ENCODE data around the gene KCNQ1OT1. TPM values are rescaled to one million over a fixed set of nuclear protein-coding genes. Genes with fewer than 3 reads are reported as not detected.

The KCNQ1OT1 gene
- under 1 TPM; 0.26 to 0.35 TPM for total RNA-seq

DNA sequence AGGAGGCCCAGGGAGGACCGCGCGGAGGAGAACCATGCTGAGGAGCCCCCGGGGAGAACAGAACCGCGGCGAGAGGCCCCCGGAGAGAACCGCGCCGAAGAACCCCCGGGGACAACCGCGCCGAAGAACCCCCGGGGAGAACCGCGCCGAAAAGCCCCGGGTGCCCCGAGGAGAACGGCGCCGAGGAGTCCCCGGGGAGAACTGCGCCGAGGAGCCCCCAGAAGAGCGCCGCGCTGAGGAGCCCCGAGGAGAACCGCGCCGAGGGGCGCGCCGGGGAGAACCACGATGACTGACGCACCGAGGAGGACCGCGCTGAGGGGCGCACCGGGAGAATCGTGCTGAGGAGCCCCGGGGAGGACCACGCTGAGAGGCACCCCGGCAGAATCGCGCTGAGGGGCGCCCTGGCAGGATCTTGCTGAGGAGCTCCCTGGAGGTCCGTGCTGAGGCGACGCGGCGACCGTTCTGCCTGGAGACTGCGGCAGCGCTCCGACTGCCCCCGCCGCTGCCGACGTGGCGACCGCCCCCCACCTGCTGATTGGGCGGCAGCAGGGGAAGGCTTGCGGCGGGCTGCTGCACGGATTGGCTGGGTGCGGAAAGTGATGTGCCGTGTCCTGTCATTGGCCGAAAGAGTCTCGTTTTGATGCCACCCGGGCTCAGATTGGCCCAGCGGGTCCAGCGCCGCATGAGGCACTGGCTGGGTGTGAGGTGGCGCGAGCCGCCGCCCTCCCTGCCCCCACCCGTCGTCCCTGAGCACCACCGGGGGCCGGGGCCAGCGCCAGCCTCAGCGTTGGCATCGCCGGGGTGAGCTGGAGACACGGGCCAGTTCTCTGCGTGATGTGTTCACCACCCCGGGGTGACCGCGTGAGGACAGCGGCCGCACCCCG is at the start of gene KCNQ1OT1:
Gene KCNQ1OT1, minus strand, starts transcription at position 464 of the 884 bp plus-strand sequence.
- no peaks in the 10 kb centered on the region for H3K9me3 Mint-ChIP-seq
- DNase-seq (peak; percentile 87 to 89), ATAC-seq (replicated peaks in 1 of 2) (peak; percentile 95 to 96)
- H3K4me3 Mint-ChIP-seq: peak within 1 kb of the TSS; percentile 87 to 89
- H3K27me3 Mint-ChIP-seq (ENCODE audit: low read depth): no peaks in the 10 kb centered on the region
- peak within 1 kb of the TSS; percentile 77 for H3K27ac Mint-ChIP-seq
- peaks cover 2 to 8% of the 10 kb centered on the region in 2 donors for H3K36me3 Mint-ChIP-seq (ENCODE audit: insufficient read depth in 2 of 2)
- peaks cover 11% of the 10 kb centered on the region for H3K4me1 Mint-ChIP-seq (ENCODE audit: low read depth)

DNA sequence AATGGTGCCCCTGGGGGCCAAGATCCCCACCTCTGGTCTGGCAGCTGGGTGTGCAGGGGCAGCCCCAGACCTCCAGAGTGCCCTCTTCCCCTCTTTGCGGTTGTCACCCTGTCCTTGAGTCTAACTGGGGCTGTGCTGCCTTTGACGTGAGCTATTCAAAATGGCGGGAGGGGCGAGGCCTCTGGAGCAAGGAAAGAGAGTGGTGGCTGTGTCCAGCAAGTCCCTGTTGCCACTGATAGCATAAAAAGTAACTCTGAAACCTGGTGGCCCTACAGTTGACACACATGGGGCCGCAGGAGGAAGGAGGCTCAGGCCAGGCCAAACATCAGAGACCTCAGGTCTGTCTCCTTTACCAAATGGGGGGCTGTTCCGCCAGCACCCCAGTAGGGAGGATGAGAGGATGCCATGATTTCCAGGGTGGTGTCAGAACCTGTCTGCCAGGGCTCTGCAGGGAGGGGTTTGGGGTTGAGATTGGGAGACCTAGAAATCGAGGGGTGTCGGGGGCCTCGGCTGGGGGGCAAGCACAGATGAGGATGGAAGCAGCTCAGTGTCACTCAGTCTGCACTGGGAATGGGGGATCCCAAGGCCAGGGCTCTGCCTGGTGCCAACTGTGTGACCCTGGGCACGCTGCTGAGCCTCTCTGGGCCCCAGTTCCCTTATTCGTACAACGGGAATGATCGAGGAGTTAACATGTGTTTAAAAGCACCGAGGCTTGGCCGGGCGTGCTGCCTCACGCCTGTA is 49.2 kb upstream of the KCNQ1OT1 start:
- Mint-ChIP-seq H3K27me3 (ENCODE audit: low read depth) (no peaks in the 10 kb centered on the region), H3K9me3 (peaks cover 0 to 2% of the 10 kb centered on the region in 2 donors), H3K36me3 (ENCODE audit: insufficient read depth in 2 of 2) (peaks cover 0 to 2% of the 10 kb centered on the region in 2 donors), H3K27ac (no peak overlapping the region), H3K4me3 (no peak overlapping the region), H3K4me1 (ENCODE audit: low read depth) (no peaks in the 10 kb centered on the region)
- ATAC-seq (replicated peaks in 1 of 2) (no peak), DNase-seq (no peak)

DNA sequence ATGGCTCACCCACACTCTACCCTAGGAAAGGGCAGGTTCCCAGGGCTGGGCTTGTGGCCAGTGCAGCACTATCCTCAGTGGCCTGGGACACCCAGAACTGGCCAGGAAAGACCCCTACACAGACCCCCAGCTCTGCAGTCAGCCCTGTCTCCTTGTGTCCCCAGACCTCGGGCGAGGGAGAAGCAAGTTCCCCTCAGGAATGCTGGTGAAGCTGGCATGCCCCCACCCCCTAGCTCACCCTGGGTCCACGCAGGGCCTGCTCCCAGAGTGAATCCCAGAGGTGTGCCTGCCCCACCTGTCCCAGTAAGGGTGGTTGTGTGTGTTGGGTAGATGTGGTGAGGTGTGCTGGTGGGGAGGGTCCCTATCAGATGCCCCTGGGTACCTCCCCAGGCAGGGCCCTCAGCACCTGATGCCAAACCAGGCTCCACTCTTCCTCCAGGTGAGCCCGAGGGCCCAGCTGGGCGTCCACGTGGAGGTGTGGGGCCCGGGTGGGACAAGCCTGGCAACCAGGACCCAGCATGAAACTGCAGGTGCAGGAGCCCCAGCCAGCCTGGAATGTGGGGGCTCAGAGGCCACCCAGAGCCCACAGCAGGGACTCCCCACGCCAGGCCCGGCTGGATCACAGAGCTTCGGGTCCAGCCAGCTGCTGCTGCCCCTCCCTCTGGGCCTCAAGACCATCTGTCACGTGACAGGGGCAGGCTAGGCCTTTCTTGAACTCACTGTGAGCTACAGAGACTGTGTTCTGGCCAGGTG is 48.4 kb upstream of the KCNQ1OT1 start:
- no peaks in the 10 kb centered on the region for H3K4me1 Mint-ChIP-seq (ENCODE audit: low read depth)
- no peak overlapping the region for H3K4me3 Mint-ChIP-seq
- DNase-seq (no peak), ATAC-seq (replicated peaks in 1 of 2) (no peak)
- H3K27me3 Mint-ChIP-seq (ENCODE audit: low read depth): no peaks in the 10 kb centered on the region
- no peaks in the 10 kb centered on the region for H3K36me3 Mint-ChIP-seq (ENCODE audit: insufficient read depth in 2 of 2)
- H3K9me3 Mint-ChIP-seq: no peaks in the 10 kb centered on the region
- H3K27ac Mint-ChIP-seq: no peak overlapping the region

DNA sequence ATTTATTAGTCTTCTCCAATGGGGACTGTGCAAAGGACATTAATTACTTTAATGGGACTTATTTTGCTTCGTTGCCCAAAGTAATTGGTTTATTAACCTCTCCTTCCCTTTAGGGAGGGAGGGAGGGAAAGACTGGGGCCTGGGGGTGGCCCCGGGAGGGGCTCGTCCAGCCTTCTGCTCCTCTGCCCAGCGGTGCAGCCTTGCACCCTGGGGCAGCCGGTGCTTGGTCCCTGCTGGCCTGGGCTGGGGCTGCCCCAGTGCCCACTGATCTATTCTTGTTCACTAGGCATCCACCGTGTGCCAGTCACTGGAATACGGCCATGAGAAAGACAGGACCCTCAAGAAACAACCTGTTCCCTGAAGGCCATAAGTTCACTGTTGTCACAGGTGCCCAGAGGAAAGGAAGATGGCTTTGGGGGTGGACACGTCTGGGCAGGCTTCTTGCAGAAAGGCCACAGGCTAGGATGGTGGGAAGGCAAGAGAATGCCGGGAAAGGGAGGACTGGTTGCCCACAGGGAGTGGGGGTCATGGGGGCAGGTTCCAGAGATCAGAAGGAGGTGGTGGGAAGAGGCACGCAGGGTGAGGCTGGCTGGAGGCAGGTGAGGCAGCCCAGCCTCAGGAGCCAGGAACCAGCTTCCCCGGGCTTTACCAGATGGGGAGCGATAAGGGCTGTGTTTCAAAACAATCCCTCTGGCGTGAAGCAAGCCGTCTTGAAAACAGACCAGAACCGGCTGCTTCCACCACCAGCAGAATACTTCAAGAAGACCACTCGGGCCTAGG is 47.6 kb upstream of the KCNQ1OT1 start:
- H3K9me3 Mint-ChIP-seq: no peaks in the 10 kb centered on the region
- DNase-seq: no peak

DNA sequence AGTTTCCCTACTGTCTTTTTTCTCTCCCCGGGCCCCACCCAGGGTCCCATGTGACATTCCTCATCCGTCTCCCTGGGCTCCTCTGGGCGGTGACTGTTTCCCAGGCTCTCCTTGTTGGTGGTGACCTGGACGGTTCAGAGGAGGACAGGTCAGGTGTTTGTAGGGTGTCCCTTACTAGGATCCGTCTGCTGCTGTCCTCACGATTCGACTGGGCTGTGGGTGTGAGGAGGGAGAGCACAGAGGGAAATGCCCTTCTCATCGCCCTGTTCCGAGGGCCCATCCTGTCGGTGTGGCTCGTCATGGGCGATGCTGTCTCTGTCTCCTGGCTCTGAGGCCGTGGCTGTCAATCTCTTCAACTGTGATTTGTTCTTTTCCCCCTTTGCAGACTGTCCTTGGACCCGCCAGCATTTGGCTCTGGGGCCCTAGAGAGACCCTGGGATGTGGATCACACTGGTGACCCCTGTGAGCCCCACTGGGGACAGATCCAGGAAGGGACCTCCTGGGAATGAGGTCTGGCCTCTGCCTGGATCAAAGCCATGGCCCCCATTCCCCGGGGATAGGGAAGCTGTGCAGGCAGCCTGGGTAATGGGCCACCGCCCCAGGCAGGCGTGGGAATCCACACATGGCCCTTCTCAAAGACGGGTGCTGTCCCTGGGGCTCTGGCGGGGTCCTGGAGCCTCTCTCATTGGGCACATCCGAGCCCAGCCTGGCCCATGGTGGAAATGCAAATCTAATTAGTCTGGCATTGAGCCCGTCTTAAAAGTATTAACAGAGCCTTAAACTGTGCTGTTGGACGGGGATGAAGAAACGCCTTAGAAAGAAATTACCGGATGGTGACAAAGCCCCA is 46.8 kb upstream of the KCNQ1OT1 start:
- Mint-ChIP-seq H3K36me3 (ENCODE audit: insufficient read depth in 2 of 2) (no peaks in the 10 kb centered on the region), H3K27me3 (ENCODE audit: low read depth) (no peaks in the 10 kb centered on the region), H3K4me3 (no peak overlapping the region), H3K4me1 (ENCODE audit: low read depth) (no peaks in the 10 kb centered on the region), H3K9me3 (no peaks in the 10 kb centered on the region), H3K27ac (no peak overlapping the region)
- ATAC-seq (replicated peaks in 1 of 2) (no peak), DNase-seq (no peak)

More for the DNA sequence above, 47.6 kb upstream of the KCNQ1OT1 start:
- no peaks in the 10 kb centered on the region for H3K36me3 Mint-ChIP-seq (ENCODE audit: insufficient read depth in 2 of 2)
- no peak overlapping the region for H3K27ac Mint-ChIP-seq
- no peaks in the 10 kb centered on the region for H3K27me3 Mint-ChIP-seq (ENCODE audit: low read depth)
- no peak overlapping the region for H3K4me3 Mint-ChIP-seq
- no peak for ATAC-seq (replicated peaks in 1 of 2)
- H3K4me1 Mint-ChIP-seq (ENCODE audit: low read depth): no peaks in the 10 kb centered on the region

DNA sequence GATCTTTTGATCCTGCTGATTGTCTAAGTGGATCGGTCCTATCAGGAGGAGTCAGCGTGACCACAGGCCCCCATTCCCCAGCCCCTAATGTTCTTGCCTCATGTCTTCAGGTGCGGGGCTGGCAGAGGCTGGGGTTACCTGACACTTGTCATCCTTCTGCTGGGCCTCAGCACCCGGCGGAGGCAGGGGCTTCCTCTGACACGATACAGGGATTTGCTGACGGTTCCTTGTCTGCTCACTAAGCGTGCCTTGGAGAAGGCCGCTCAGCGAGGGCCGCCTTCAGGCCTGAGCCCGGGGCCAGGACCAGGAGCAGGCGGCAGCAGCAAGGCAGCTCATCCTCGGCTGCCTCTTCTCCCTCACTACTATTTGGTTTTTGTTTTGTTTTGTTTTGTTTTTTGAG is 45.7 kb upstream of the KCNQ1OT1 start:
- H3K36me3 Mint-ChIP-seq (ENCODE audit: insufficient read depth in 2 of 2): no peaks in the 10 kb centered on the region

DNA sequence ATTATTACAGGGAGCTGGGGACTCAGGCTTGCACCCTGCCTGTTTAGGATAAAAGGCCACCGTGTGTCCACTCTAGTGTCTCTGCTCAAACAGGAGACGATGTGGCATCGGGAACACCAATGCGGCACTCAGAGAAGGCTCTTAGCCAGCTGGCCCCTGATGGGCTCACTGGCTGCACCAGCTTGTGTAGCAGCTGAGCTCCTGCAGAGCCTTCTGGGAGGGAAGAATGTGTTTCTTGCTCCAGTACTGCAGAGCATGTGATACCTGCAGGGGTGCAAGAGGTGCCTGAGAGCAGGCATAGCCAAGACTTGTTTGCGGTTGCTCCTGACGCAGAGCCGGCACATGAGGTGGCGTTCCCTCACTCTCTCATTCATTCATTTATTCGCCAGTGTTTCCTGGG is 44.4 kb upstream of the KCNQ1OT1 start:
- Mint-ChIP-seq H3K36me3 (ENCODE audit: insufficient read depth in 2 of 2) (no peaks in the 10 kb centered on the region), H3K9me3 (no peaks in the 10 kb centered on the region), H3K27ac (no peak overlapping the region), H3K4me1 (ENCODE audit: low read depth) (no peaks in the 10 kb centered on the region), H3K4me3 (no peak overlapping the region), H3K27me3 (ENCODE audit: low read depth) (no peaks in the 10 kb centered on the region)
- ATAC-seq (replicated peaks in 1 of 2): no peak
- DNase-seq: no peak

More for the DNA sequence above, 45.7 kb upstream of the KCNQ1OT1 start:
- ATAC-seq (replicated peaks in 1 of 2) (no peak), DNase-seq (no peak)
- H3K4me3 Mint-ChIP-seq: no peak overlapping the region
- H3K4me1 Mint-ChIP-seq (ENCODE audit: low read depth): no peaks in the 10 kb centered on the region
- H3K27me3 Mint-ChIP-seq (ENCODE audit: low read depth): no peaks in the 10 kb centered on the region
- no peaks in the 10 kb centered on the region for H3K9me3 Mint-ChIP-seq
- no peak overlapping the region for H3K27ac Mint-ChIP-seq

DNA sequence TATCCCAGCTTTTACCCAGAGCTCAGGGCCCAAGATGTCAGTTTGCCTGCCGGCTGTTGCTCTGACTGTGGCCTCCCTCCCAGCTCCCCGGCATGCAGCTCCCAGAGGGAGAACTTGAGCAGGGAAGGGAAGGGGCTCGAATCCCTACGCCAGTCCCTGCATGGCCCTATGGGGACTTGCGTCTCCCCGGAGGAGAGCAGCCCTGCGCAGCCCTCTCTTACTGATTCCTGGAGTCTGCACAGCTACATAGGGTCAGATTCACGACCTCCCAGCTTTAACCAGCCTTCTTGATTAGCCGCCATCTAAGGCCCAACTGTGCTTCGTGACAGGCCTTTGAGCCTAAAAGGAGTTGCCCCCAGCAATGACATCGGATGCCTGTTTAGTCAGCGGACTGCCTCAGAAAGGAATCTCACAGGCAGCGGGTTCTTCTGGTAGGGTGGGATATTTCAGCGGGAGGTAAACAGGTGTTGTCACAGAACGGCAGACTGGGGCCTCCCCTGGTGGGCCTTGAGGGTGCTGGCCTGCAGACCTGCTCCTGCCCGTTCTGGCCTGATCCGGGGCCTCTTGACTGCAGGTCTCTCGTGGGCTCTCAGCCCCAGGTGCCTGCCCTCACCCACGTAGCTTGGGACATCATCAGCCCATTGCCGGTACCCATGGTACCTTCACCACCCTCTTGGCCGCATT is 43.8 kb upstream of the KCNQ1OT1 start:
- H3K27me3 Mint-ChIP-seq (ENCODE audit: low read depth): no peaks in the 10 kb centered on the region
- no peaks in the 10 kb centered on the region for H3K36me3 Mint-ChIP-seq (ENCODE audit: insufficient read depth in 2 of 2)
- no peaks in the 10 kb centered on the region for H3K4me1 Mint-ChIP-seq (ENCODE audit: low read depth)
- H3K27ac Mint-ChIP-seq: no peak overlapping the region
- ATAC-seq (replicated peaks in 1 of 2): no peak
- H3K9me3 Mint-ChIP-seq: no peaks in the 10 kb centered on the region
- DNase-seq: no peak
- H3K4me3 Mint-ChIP-seq: no peak overlapping the region

DNA sequence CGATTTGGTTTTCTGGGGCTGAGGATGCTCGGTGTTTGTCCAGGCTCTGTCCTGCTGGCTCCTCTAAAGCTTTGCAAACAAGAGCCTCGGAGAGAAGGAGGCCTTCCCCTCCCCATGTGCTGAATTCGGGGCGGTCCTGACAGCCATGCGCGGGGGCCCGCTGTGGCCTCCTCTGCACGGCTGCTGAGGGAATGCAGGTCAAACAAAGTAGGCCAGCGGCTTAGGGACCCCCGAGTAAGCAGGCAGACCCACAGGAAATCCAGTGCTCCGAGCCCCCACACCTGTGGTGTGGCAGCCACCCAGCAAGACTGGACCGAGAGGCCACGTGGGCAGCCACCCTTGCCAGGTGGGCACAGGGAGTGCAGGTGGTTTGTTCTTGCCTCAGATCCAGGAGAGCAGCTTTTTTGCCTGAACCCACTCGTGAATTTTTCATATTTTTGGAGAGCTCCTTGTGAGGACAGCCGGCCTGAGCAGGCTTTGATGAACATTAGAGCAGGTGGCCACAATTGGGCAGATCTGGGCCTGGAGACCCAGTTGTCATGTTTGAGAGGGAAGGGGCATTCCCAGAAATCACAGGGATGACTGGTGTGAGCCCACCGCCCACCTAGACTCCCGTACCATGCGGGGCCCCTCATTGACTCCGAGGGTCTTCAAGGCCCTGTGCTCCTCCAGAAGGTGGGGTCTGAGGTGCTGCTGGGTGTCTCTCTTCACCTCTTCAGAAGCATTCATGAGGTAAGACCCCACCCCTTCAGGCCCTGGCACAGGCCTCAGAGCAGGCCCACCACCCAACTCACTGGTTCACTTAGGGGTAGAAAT is 43.0 kb upstream of the KCNQ1OT1 start:
- H3K4me3 Mint-ChIP-seq: no peak overlapping the region
- H3K9me3 Mint-ChIP-seq: no peaks in the 10 kb centered on the region
- H3K4me1 Mint-ChIP-seq (ENCODE audit: low read depth): no peaks in the 10 kb centered on the region
- no peak overlapping the region for H3K27ac Mint-ChIP-seq
- DNase-seq (no peak), ATAC-seq (replicated peaks in 1 of 2) (no peak)
- H3K27me3 Mint-ChIP-seq (ENCODE audit: low read depth): no peaks in the 10 kb centered on the region
- H3K36me3 Mint-ChIP-seq (ENCODE audit: insufficient read depth in 2 of 2): no peaks in the 10 kb centered on the region

DNA sequence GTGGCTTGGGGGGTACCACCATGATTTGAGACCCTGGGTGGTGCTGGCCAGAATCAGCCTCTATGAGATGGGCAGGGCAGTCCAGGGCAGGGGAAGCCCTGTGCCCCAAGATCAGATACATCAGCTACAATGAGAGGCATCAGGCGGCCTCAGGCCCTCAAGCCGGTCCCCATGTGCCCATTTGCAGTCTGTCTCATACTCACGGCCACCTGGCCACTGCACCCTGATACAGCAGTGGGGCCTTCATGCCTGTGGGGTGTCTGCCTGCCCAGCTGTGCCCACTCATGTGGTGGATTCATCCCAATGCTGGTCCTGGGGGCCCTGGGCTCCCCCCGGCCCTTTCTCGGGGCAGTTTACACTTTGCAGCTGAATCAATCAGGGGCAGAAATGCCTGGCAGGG is 42.4 kb upstream of the KCNQ1OT1 start:
- ATAC-seq (replicated peaks in 1 of 2): no peak
- Mint-ChIP-seq H3K36me3 (ENCODE audit: insufficient read depth in 2 of 2) (no peaks in the 10 kb centered on the region), H3K9me3 (no peaks in the 10 kb centered on the region), H3K4me1 (ENCODE audit: low read depth) (no peaks in the 10 kb centered on the region), H3K4me3 (no peak overlapping the region), H3K27ac (no peak overlapping the region), H3K27me3 (ENCODE audit: low read depth) (no peaks in the 10 kb centered on the region)
- DNase-seq: no peak
